Femur (tissue), 1 donor: Measurements from ENCODE around the gene ASIC4.

ENCODE experiments used
- DNase-seq: peaks from one replicate; pipeline ENCODE4 v3.0.0-alpha.2; 2017

Gene ASIC4

GRCh38 chr2:219537657-219538488, 23.6 kb downstream of the ASIC4 start:
- DNase-seq = no peak

- DNase-seq = peak; percentile 74
Measured at GRCh38 chr2:219538504-219538951, 24.2 kb downstream of the ASIC4 start.

- DNase-seq = no peak
Measured at GRCh38 chr2:219538956-219539788, 24.9 kb downstream of the ASIC4 start.

- DNase-seq = no peak
Measured at GRCh38 chr2:219539926-219540678, 25.8 kb downstream of the ASIC4 start.

GRCh38 chr2:219540784-219541504, 26.7 kb downstream of the ASIC4 start:
- no peak for DNase-seq

GRCh38 chr2:219541611-219542180, 27.4 kb downstream of the ASIC4 start:
- peak; percentile 86 for DNase-seq

- no peak for DNase-seq
Measured at GRCh38 chr2:219542931-219543595, 28.8 kb downstream of the ASIC4 start.

GRCh38 chr2:219543596-219544358, 29.5 kb downstream of the ASIC4 start, which contains the start of the genes CHPF and TMEM198:
Gene CHPF, minus strand, starts transcription at chr2:219543809. Its CDS starts 271 bp downstream, at chr2:219543538.
Gene TMEM198, plus strand, starts transcription at chr2:219544028. Its CDS starts 700 bp downstream, at chr2:219544728.
- DNase-seq = peak; percentile 99

- DNase-seq = no peak
Measured at GRCh38 chr2:219544567-219544966, 30.3 kb downstream of the ASIC4 start.

GRCh38 chr2:219545295-219545942, 31.1 kb downstream of the ASIC4 start:
- DNase-seq = no peak

- DNase-seq = no peak
Measured at GRCh38 chr2:219545943-219546352, 31.7 kb downstream of the ASIC4 start.

- DNase-seq = no peak
Measured at GRCh38 chr2:219547621-219548020, 33.3 kb downstream of the ASIC4 start.

- no peak for DNase-seq
Measured at GRCh38 chr2:219548990-219549389, 34.7 kb downstream of the ASIC4 start.

- no peak for DNase-seq
Measured at GRCh38 chr2:219549619-219550018, 35.3 kb downstream of the ASIC4 start.

- no peak for DNase-seq
Measured at GRCh38 chr2:219551441-219552381, 37.4 kb downstream of the ASIC4 start.

- peak; percentile 92 for DNase-seq
Measured at GRCh38 chr2:219552382-219553167, 38.3 kb downstream of the ASIC4 start.

GRCh38 chr2:219553168-219553417, 38.8 kb downstream of the ASIC4 start:
- DNase-seq = no peak

- DNase-seq = no peak
Measured at GRCh38 chr2:219553463-219553963, 39.2 kb downstream of the ASIC4 start.
